H1 (cell line): ENCODE results near the gene TMC3. TPM values are rescaled to one million over a fixed set of nuclear protein-coding genes. Genes with fewer than 3 reads are reported as not detected.

Experiments used
- CTCF ChIA-PET: fragments of 300-600 bp; sonication (Branson Sonifier 250); formaldehyde crosslinking; loops from one replicate; lab custom pipeline; 2021; ENCODE audit not compliant: partially characterized antibody; lab: Charles Lee
- POLR2A ChIA-PET: fragments of 300-600 bp; sonication (Branson Sonifier 250); formaldehyde crosslinking; loops from one replicate; lab custom pipeline; 2021; ENCODE audit warnings: inconsistent platforms; ENCODE audit not compliant: partially characterized antibody; lab: Charles Lee
- DNase-seq, 2 experiments: peaks; one replicate each; pipeline versions ENCODE4 v3.0.0 to v3.0.0-alpha.2; 2010 to 2022; ENCODE audit warnings: low spot score in 2 of 2, low read depth in 1 of 2, mixed read lengths in 1 of 2
- FAIRE-seq: peaks from 2 replicates; lab custom pipeline; 2011; peaks lifted over from hg19 to GRCh38; lab: Jason Lieb, UNC
- H2AFZ ChIP-seq: 2 replicates; pipeline ENCODE4 v1.8.1; 2012; ENCODE audit warnings: low read length, inconsistent platforms
- H2AK5ac ChIP-seq: 2 replicates; pipeline ENCODE4 v1.6.1; 2013; ENCODE audit warnings: low read depth, low read length
- H2BK120ac ChIP-seq: replicated peaks from 2 replicates; pipeline ENCODE3; 2013; ENCODE audit warnings: low read depth, low read length, inconsistent platforms
- H2BK12ac ChIP-seq: 2 replicates; pipeline ENCODE4 v1.6.1; 2013; ENCODE audit warnings: low read depth, low read length
- H2BK15ac ChIP-seq: 2 replicates; pipeline ENCODE4 v1.6.1; 2013; ENCODE audit warnings: low read length
- H2BK20ac ChIP-seq: 2 replicates; pipeline ENCODE4 v1.6.1; 2013; ENCODE audit warnings: low read length
- H2BK5ac ChIP-seq: 2 replicates; pipeline ENCODE4 v1.6.1; 2013; ENCODE audit warnings: low read depth, low read length
- H3K14ac ChIP-seq: 2 replicates; pipeline ENCODE4 v1.6.1; 2013; ENCODE audit warnings: inconsistent platforms; ENCODE audit not compliant: insufficient read length
- H3K18ac ChIP-seq: 2 replicates; pipeline ENCODE4 v1.6.1; 2013; ENCODE audit warnings: low read length; ENCODE audit errors: extremely low read depth
- H3K23ac ChIP-seq: 2 replicates; pipeline ENCODE4 v1.6.1; 2013; ENCODE audit warnings: inconsistent platforms; ENCODE audit not compliant: insufficient read length
- H3K23me2 ChIP-seq: 2 replicates; pipeline ENCODE4 v1.6.1; 2013; ENCODE audit warnings: low read depth, low read length
- H3K27ac ChIP-seq: 2 replicates; pipeline ENCODE4 v1.6.1; 2011; ENCODE audit warnings: low read depth, low read length, inconsistent platforms
- H3K27me3 ChIP-seq, 4 experiments: replicated peaks in 1 of 4; 1 replicate in 1 of 4; 2 replicates in 3 of 4; pipeline versions ENCODE4 v1.6.1 to v1.8.1; 2011 to 2013; ENCODE audit warnings: low read length in 3 of 4, mild to moderate bottlenecking in 3 of 4, inconsistent platforms in 2 of 4, mixed read lengths in 2 of 4, moderate library complexity in 1 of 4; ENCODE audit not compliant: control insufficient read depth in 3 of 4, insufficient read depth in 3 of 4; ENCODE audit errors: extremely low read depth in 1 of 4
- H3K36me3 ChIP-seq, 4 experiments: 2 replicates each; pipeline versions ENCODE4 v1.6.1 to v1.8.1; 2011 to 2013; ENCODE audit warnings: mild to moderate bottlenecking in 4 of 4, low read length in 3 of 4, moderate library complexity in 2 of 4, control low read depth in 1 of 4, inconsistent platforms in 1 of 4; ENCODE audit not compliant: insufficient read depth in 4 of 4, control insufficient read depth in 2 of 4
- H3K4ac ChIP-seq: replicated peaks from 2 replicates; pipeline ENCODE3; 2013; ENCODE audit warnings: low read length, low read depth, mixed read lengths, inconsistent platforms; ENCODE audit not compliant: insufficient read length
- H3K4me1 ChIP-seq, 4 experiments: replicated peaks in 1 of 4; 1 replicate in 1 of 4; 2 replicates in 3 of 4; pipeline versions ENCODE4 v1.6.1 to v1.8.1; 2011 to 2013; ENCODE audit warnings: low read length in 3 of 4, inconsistent platforms in 2 of 4, mixed read lengths in 1 of 4; ENCODE audit not compliant: insufficient read depth in 4 of 4, control insufficient read depth in 3 of 4
- H3K4me2 ChIP-seq, 2 experiments: 2 replicates each; pipeline versions ENCODE4 v1.6.1 to v1.8.1; 2011 to 2013; ENCODE audit warnings: low read depth in 2 of 2, low read length in 2 of 2, control low read depth in 1 of 2, inconsistent platforms in 1 of 2, mild to moderate bottlenecking in 1 of 2; ENCODE audit not compliant: insufficient read depth in 1 of 2
- H3K4me3 ChIP-seq, 4 experiments: fragments of 200-600, 300-600 bp in 1 of 4; sonication (generic), shearing (Covaris generic), sonication (Bioruptor Twin) in 1 of 4; 2 replicates each; pipeline versions ENCODE4 v1.5.1 to v1.8.1; 2011 to 2016; ENCODE audit warnings: low read length in 4 of 4, low read depth in 3 of 4, control low read depth in 2 of 4, inconsistent platforms in 2 of 4, mild to moderate bottlenecking in 2 of 4, mixed read lengths in 1 of 4, moderate library complexity in 1 of 4; ENCODE audit not compliant: insufficient read depth in 2 of 4; ENCODE audit errors: extremely low read depth in 1 of 4
- H3K56ac ChIP-seq: replicated peaks from 2 replicates; pipeline ENCODE3; 2013; ENCODE audit warnings: low read depth, mild to moderate bottlenecking, mixed read lengths, low read length, inconsistent platforms; ENCODE audit not compliant: insufficient read length
- H3K79me1 ChIP-seq: 2 replicates; pipeline ENCODE4 v1.6.1; 2013; ENCODE audit warnings: low read depth, low read length, control low read depth
- H3K79me2 ChIP-seq, 2 experiments: 2 replicates each; pipeline versions ENCODE4 v1.6.1 to v1.8.1; 2012 to 2013; ENCODE audit warnings: low read length in 2 of 2, mild to moderate bottlenecking in 2 of 2, inconsistent platforms in 1 of 2; ENCODE audit not compliant: insufficient read depth in 2 of 2, control insufficient read depth in 1 of 2
- H3K9ac ChIP-seq, 4 experiments: replicated peaks in 1 of 4; 1 replicate in 1 of 4; 2 replicates in 3 of 4; pipeline versions ENCODE4 v1.6.1 to v1.8.1; 2011 to 2013; ENCODE audit warnings: low read depth in 3 of 4, low read length in 3 of 4, control low read depth in 2 of 4, mild to moderate bottlenecking in 2 of 4, moderate library complexity in 2 of 4, inconsistent platforms in 1 of 4; ENCODE audit errors: extremely low read depth in 1 of 4
- H3K9me3 ChIP-seq, 2 experiments: 2 replicates each; pipeline versions ENCODE4 v1.6.1 to v1.8.1; 2012 to 2013; ENCODE audit warnings: mild to moderate bottlenecking in 2 of 2, moderate library complexity in 2 of 2, control low read depth in 1 of 2, inconsistent platforms in 1 of 2, low read depth in 1 of 2, low read length in 1 of 2, mixed read lengths in 1 of 2; ENCODE audit not compliant: insufficient read depth in 2 of 2
- H4K20me1 ChIP-seq, 2 experiments: replicated peaks in 1 of 2; 2 replicates each; pipeline versions ENCODE3 to v1.8.1; 2011 to 2013; ENCODE audit warnings: inconsistent platforms in 2 of 2, low read length in 2 of 2, mild to moderate bottlenecking in 1 of 2; ENCODE audit not compliant: insufficient read depth in 2 of 2, control insufficient read depth in 1 of 2
- H4K5ac ChIP-seq: 2 replicates; pipeline ENCODE4 v1.6.1; 2013; ENCODE audit warnings: low read length, low read depth, mixed read lengths, inconsistent platforms; ENCODE audit not compliant: insufficient read length
- H4K8ac ChIP-seq: 2 replicates; pipeline ENCODE4 v1.8.0; 2013; ENCODE audit warnings: mild to moderate bottlenecking, moderate library complexity, low read length, inconsistent platforms; ENCODE audit not compliant: insufficient read depth; ENCODE audit errors: extremely low read depth
- H4K91ac ChIP-seq: replicated peaks from 2 replicates; pipeline ENCODE3; 2013; ENCODE audit warnings: low read length, mixed read lengths, inconsistent platforms; ENCODE audit not compliant: insufficient read length
- BACH1 ChIP-seq: IDR thresholded peaks from 2 replicates; pipeline ENCODE4 v1.6.1; 2012; ENCODE audit warnings: low read length, improper control_type of control experiment
- CEBPB ChIP-seq: IDR thresholded peaks from 2 replicates; pipeline ENCODE4 v1.6.1; 2012; ENCODE audit warnings: low read depth, low read length
- CHD2 ChIP-seq: IDR thresholded peaks from 2 replicates; pipeline ENCODE4 v1.6.1; 2012; ENCODE audit warnings: low read length, improper control_type of control experiment
- HDAC2 ChIP-seq, 2 experiments: fragments of 300-600 bp in 1 of 2; sonication (generic) in 1 of 2; IDR thresholded peaks; 2 replicates each; pipeline ENCODE4 v1.6.1; 2011 to 2012; ENCODE audit warnings: low read depth in 2 of 2, low read length in 2 of 2, mild to moderate bottlenecking in 2 of 2, moderate library complexity in 2 of 2, borderline replicate concordance in 1 of 2, inconsistent platforms in 1 of 2
- JUN ChIP-seq: IDR thresholded peaks from 2 replicates; pipeline ENCODE4 v1.6.1; 2011; ENCODE audit warnings: low read depth, mild to moderate bottlenecking, improper control_type of control experiment, low read length
- JUND ChIP-seq: IDR thresholded peaks from 2 replicates; pipeline ENCODE4 v1.6.1; 2011; ENCODE audit warnings: mild to moderate bottlenecking, improper control_type of control experiment, low read length
- MAFK ChIP-seq: IDR thresholded peaks from 2 replicates; pipeline ENCODE4 v1.6.1; 2012; ENCODE audit warnings: low read depth, mild to moderate bottlenecking, improper control_type of control experiment, low read length
- PHF8 ChIP-seq: fragments of 200-600 bp; sonication (generic); conservative IDR thresholded peaks from 2 replicates; pipeline ENCODE4 v1.7.1; 2012; ENCODE audit warnings: low read depth, mild to moderate bottlenecking, inconsistent platforms, low read length, moderate library complexity
- POLR2AphosphoS5 ChIP-seq: IDR thresholded peaks from 2 replicates; pipeline ENCODE4 v1.6.1; 2011; ENCODE audit warnings: low read depth, low read length
- RFX5 ChIP-seq: IDR thresholded peaks from 2 replicates; pipeline ENCODE4 v1.6.1; 2011; ENCODE audit warnings: low read depth, low read length, improper control_type of control experiment, borderline replicate concordance
- SIN3A ChIP-seq, 2 experiments: IDR thresholded peaks in 1 of 2; conservative IDR thresholded peaks in 1 of 2; 2 replicates each; pipeline ENCODE4 v1.6.1; 2011 to 2012; ENCODE audit warnings: low read length in 2 of 2, improper control_type of control experiment in 1 of 2, low read depth in 1 of 2, mild to moderate bottlenecking in 1 of 2
- SP1 ChIP-seq: IDR thresholded peaks from 2 replicates; pipeline ENCODE4 v1.6.1; 2011; ENCODE audit warnings: low read depth, low read length
- SP2 ChIP-seq: IDR thresholded peaks from 2 replicates; pipeline ENCODE4 v1.6.1; 2012; ENCODE audit warnings: mild to moderate bottlenecking, low read length, inconsistent platforms
- SP4 ChIP-seq: IDR thresholded peaks from 2 replicates; pipeline ENCODE4 v1.6.1; 2012; ENCODE audit warnings: low read length, inconsistent platforms
- SRF ChIP-seq: IDR thresholded peaks from 2 replicates; pipeline ENCODE4 v1.6.1; 2011; ENCODE audit warnings: mild to moderate bottlenecking, low read depth, low read length, moderate library complexity
- TEAD4 ChIP-seq: IDR thresholded peaks from 2 replicates; pipeline ENCODE4 v1.6.1; 2012; ENCODE audit warnings: low read depth, low read length, inconsistent platforms, mixed read lengths
- YY1 ChIP-seq: IDR thresholded peaks from 2 replicates; pipeline ENCODE4 v1.6.1; 2011; ENCODE audit warnings: low read depth, mild to moderate bottlenecking, low read length
- WGBS, 2 experiments: shearing (Covaris generic) in 1 of 2; methylation state at CpG; one replicate each; pipeline versions ENCODE4 v1.1.6 to v1.1.7; 2013 to 2015; ENCODE audit warnings: low lambda C conversion rate in 2 of 2, mixed read lengths in 2 of 2, inconsistent platforms in 1 of 2, low coverage in 1 of 2, missing lambda C conversion rate in 1 of 2; ENCODE audit not compliant: insufficient replicate concordance in 2 of 2, insufficient coverage in 1 of 2, insufficient read length in 1 of 2; ENCODE audit errors: extremely low coverage in 1 of 2, missing lambda C conversion rate in 1 of 2; 5-methylcytosine and 5-hydroxymethylcytosine counted together
- polyA plus RNA-seq, 7 experiments: library from polyadenylated mRNA; depleted of rRNA in 3 of 7; stranded (reverse) in 5 of 7; unstranded in 2 of 7; fragments of >200 nt in 5 of 7; fragments of 200-250 nt in 2 of 7; gene quantifications; 1 replicate in 5 of 7; 2 replicates in 1 of 7; 4 replicates in 1 of 7; pipeline versions ENCODE4 v1.2.1 to v1.2.3, GENCODE V29; 2011 to 2013; ENCODE audit warnings: missing spikeins in 2 of 7, mixed read lengths in 2 of 7
- total RNA-seq: library from RNA; stranded (reverse); fragmentation: NEBNext Ultra II Directional; extraction: Animal tissue kit (Norgen Biotek cat#: 25700); gene quantifications from 2 replicates; pipeline ENCODE4 v1.2.1, GENCODE V29; 2021

The TMC3 gene
- total and polyA plus RNA-seq, 2 of the 8 experiments (the other 6 are each of a cell fraction or from before 2014, with no cell fraction given): not detected

GRCh38 chr15:81313686-81314085 lies 60.3 kb downstream of the TMC3 start:
- no peak overlapping the region for H2BK15ac ChIP-seq
- H2AK5ac ChIP-seq: no peak overlapping the region
- peaks cover 3 to 20% (median 10%) of the 10 kb centered on the region in 4 experiments; a peak in 6 of 8 replicates for H3K36me3 ChIP-seq
- H3K14ac ChIP-seq: no peak overlapping the region
- no peak overlapping the region for H4K91ac ChIP-seq
- H2BK20ac ChIP-seq: no peak overlapping the region
- no peak overlapping the region for H4K8ac ChIP-seq
- DNase-seq: no peak
- H2BK5ac ChIP-seq: no peak overlapping the region
- H3K4me3 ChIP-seq: no peak overlapping the region
- H3K9me3 ChIP-seq: no peaks in the 10 kb centered on the region
- H2AFZ ChIP-seq: no peak overlapping the region
- no peak overlapping the region for H2BK12ac ChIP-seq
- no peak overlapping the region for H3K4me2 ChIP-seq
- no peaks in the 10 kb centered on the region for H3K79me2 ChIP-seq
- H3K23ac ChIP-seq: no peak overlapping the region
- H3K4me1 ChIP-seq: no peaks in the 10 kb centered on the region
- no peak overlapping the region for H2BK120ac ChIP-seq
- no peak for FAIRE-seq
- no peak overlapping the region for H3K18ac ChIP-seq
- no peak overlapping the region for H3K9ac ChIP-seq
- 81% methylated on average over 5 of the region's 5 CpGs; no CpG with 5 or more reads in 1 of the 2 experiments for WGBS, 2 experiments
- H4K20me1 ChIP-seq: peaks cover 0 to 2% of the 10 kb centered on the region in 2 experiments
- H3K23me2 ChIP-seq: no peaks in the 10 kb centered on the region
- H3K4ac ChIP-seq: no peak overlapping the region
- CTCF ChIA-PET: no interaction called here
- H3K56ac ChIP-seq: no peak overlapping the region
- no peak overlapping the region for H3K27ac ChIP-seq
- no peaks in the 10 kb centered on the region for H3K79me1 ChIP-seq
- POLR2A ChIA-PET: no interaction called here
- H3K27me3 ChIP-seq: no peaks in the 10 kb centered on the region
- no peak overlapping the region for H4K5ac ChIP-seq
- TF ChIP-seq POLR2AphosphoS5 (no peak), PHF8 (no peak), TEAD4 (no peak), RFX5 (no peak), CHD2 (no peak), HDAC2 (IDR thresholded peaks at IDR 0.05; ENCODE audit: borderline replicate concordance in 1 of 2, low read depth in 2 of 2, low read length in 2 of 2) (no peak), SP2 (no peak), SP1 (no peak), MAFK (no peak), SIN3A (conservative IDR thresholded peaks at IDR 0.05 in 1 of 2, IDR thresholded peaks at IDR 0.05 in 1 of 2; ENCODE audit: low read depth in 1 of 2, low read length in 2 of 2) (no peak), SP4 (no peak), JUN (no peak), BACH1 (no peak), SRF (no peak), YY1 (no peak), JUND (no peak), CEBPB (no peak)
